NAMALWA (cell line): ENCODE measurements around the gene RTL10.

Source experiments
- DNase-seq: peaks from one replicate; pipeline ENCODE4 v3.0.0-alpha.2; 2015; ENCODE audit warnings: low spot score

Gene RTL10

GRCh38 chr22:19808873-19809478 is 45.7 kb downstream of the RTL10 start:
- no peak for DNase-seq

DNA sequence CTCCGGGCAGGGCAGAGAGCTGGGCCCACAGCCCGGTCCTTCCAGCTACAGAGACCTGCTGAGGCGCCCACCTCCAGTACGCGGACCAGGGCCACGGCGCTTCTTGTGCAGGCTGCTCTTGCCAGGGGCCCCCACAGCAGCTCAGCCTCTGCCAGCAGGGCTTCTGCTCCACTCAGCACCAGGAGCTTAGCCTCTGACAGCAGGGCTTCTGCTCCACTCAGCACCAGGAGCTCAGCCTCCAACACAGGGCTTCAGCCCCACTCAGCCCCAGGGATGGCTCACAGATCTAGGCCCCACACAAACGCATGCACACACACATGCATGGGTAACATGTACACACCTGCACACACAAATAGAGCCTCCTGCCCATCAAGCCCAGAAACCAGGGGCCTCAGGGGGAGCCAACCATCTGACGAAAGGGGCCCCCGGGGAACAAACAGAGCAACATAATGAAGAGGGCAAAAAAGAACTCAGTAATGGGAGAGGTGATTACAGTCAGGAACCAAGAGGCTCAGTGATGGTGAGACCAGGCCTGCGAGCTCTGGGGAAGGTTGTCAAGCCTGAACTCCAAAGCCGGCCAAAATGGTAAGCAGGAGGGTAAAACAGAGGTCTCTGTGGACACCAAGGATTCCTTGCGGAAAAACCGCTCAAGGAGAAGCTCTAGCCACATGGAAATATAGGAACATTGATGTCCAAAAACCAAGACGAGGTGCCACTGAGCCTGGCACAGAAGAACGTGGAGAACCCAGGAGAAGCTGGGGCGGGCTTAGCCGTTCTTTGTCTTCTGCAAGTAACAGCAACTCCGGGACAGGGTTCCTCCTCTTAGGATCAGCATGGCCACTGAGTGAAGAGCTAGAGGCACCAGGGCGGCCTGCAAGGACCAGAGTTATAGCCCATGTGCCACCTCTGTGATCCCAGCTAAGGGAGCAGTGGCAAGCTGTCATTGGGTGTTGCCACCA is 46.5 kb downstream of the RTL10 start:
- no peak for DNase-seq

GRCh38 chr22:19807161-19807913 is 47.3 kb downstream of the RTL10 start:
- DNase-seq = no peak

GRCh38 chr22:19806213-19807160 is 48.2 kb downstream of the RTL10 start:
- no peak for DNase-seq

DNA sequence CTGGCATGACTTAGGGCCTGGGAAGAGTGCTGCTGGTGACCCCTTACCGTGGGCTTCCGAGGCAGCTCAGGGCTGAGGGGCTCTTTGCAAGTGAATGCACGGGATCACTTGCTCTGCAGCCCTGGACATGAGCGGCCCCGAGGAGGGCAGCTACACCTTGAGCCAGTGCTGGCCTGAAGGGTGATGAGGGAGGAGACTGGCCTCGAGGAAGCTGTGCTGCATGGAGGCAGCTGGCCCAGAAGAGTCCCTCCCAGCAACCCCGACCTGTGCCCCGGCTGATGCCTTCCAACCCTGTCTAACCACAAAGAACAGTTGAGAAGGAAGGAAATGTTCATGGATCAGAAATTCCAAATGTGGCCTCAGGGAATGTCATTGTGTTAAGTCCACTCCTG is 48.9 kb downstream of the RTL10 start:
- DNase-seq = no peak
